Neutrophil (primary cell): ENCODE results near the gene SESN3.

ENCODE experiments used
- H3K27ac ChIP-seq: fragments of 200-600 bp; sonication (generic); 2 replicates; pipeline ENCODE4 v1.5.1; 2016; ENCODE audit warnings: mild to moderate bottlenecking, moderate library complexity
- H3K27me3 ChIP-seq: fragments of 200-600 bp; sonication (generic); 2 replicates; pipeline ENCODE4 v1.6.0; 2016; ENCODE audit warnings: mild to moderate bottlenecking
- H3K36me3 ChIP-seq: fragments of 200-600 bp; sonication (generic); 2 replicates; pipeline ENCODE4 v1.5.1; 2017
- H3K4me1 ChIP-seq, 2 experiments: fragments of 200-600 bp in 1 of 2; sonication (generic) in 1 of 2; 1 replicate in 1 of 2; 2 replicates in 1 of 2; pipeline versions ENCODE4 v1.5.1 to v1.6.1; 2013 to 2016; ENCODE audit warnings: low read depth in 1 of 2, low read length in 1 of 2, mild to moderate bottlenecking in 1 of 2, moderate library complexity in 1 of 2; ENCODE audit not compliant: control insufficient read depth in 1 of 2, insufficient read depth in 1 of 2
- H3K4me3 ChIP-seq, 2 experiments: fragments of 200-600 bp in 1 of 2; sonication (generic) in 1 of 2; 1 replicate in 1 of 2; 2 replicates in 1 of 2; pipeline ENCODE4 v1.5.1; 2013 to 2016; ENCODE audit warnings: low read depth in 1 of 2, low read length in 1 of 2, mild to moderate bottlenecking in 1 of 2, moderate library complexity in 1 of 2
- H3K9me3 ChIP-seq: fragments of 200-600 bp; sonication (generic); 2 replicates; pipeline ENCODE4 v1.5.1; 2016
- CTCF ChIP-seq: fragments of 200-600 bp; sonication (generic); IDR thresholded peaks from 2 replicates; pipeline ENCODE4 v1.5.1; 2016; ENCODE audit warnings: antibody characterized with exemption

Gene SESN3

GRCh38 chr11:95242091-95242844, 11.3 kb upstream of the SESN3 start:
- Histone ChIP-seq H3K9me3 (no peaks in the 10 kb centered on the region), H3K36me3 (no peaks in the 10 kb centered on the region), H3K4me3 (no peak overlapping the region), H3K4me1 (peaks cover 6 to 8% of the 10 kb centered on the region in 2 experiments), H3K27me3 (no peaks in the 10 kb centered on the region), H3K27ac (no peak overlapping the region)
- no peak for TF ChIP-seq CTCF

GRCh38 chr11:95241681-95242081, 10.7 kb upstream of the SESN3 start:
- Histone ChIP-seq H3K4me1 (peaks cover 6 to 8% of the 10 kb centered on the region in 2 experiments), H3K9me3 (no peaks in the 10 kb centered on the region), H3K27me3 (no peaks in the 10 kb centered on the region), H3K27ac (no peak overlapping the region), H3K36me3 (no peaks in the 10 kb centered on the region), H3K4me3 (no peak overlapping the region)
- TF ChIP-seq CTCF: no peak

- Histone ChIP-seq H3K9me3 (no peaks in the 10 kb centered on the region), H3K27ac (no peak overlapping the region), H3K4me3 (no peak overlapping the region), H3K36me3 (no peaks in the 10 kb centered on the region), H3K27me3 (no peaks in the 10 kb centered on the region), H3K4me1 (peaks cover 6 to 8% of the 10 kb centered on the region in 2 experiments)
- TF ChIP-seq CTCF: no peak
Observed at GRCh38 chr11:95239871-95240649, 9.1 kb upstream of the SESN3 start.

GRCh38 chr11:95232666-95233065, 1.7 kb upstream of the SESN3 start:
- peak overlapping the region; percentile 85 for H3K27ac ChIP-seq
- no peaks in the 10 kb centered on the region for H3K27me3 ChIP-seq
- H3K4me3 ChIP-seq: peak overlapping the region; percentile 84 to 90
- peaks cover 35 to 39% of the 10 kb centered on the region in 2 experiments for H3K4me1 ChIP-seq
- H3K36me3 ChIP-seq: no peaks in the 10 kb centered on the region
- H3K9me3 ChIP-seq: no peaks in the 10 kb centered on the region
- TF ChIP-seq CTCF: no peak

GRCh38 chr11:95231881-95232605, 1.0 kb upstream of the SESN3 start:
- peaks cover 35 to 41% of the 10 kb centered on the region in 2 experiments for H3K4me1 ChIP-seq
- peak overlapping the region; percentile 85 for H3K27ac ChIP-seq
- no peaks in the 10 kb centered on the region for H3K9me3 ChIP-seq
- H3K36me3 ChIP-seq: no peaks in the 10 kb centered on the region
- TF ChIP-seq CTCF: no peak
- H3K27me3 ChIP-seq: no peaks in the 10 kb centered on the region
- peak overlapping the region; percentile 84 to 90 for H3K4me3 ChIP-seq
